ENCODE measurements around the gene THADA. TPM values are rescaled to one million over a fixed set of nuclear protein-coding genes. Genes with fewer than 3 reads are reported as not detected.
A peak's percentile ranks its signal among the peaks of the same experiment; 100 is the strongest.

THADA gene
- total and polyA plus RNA-seq, 2 donors (not counting 1 experiment from before 2014, with no cell fraction given): 9.2 to 36.2 TPM

DNA sequence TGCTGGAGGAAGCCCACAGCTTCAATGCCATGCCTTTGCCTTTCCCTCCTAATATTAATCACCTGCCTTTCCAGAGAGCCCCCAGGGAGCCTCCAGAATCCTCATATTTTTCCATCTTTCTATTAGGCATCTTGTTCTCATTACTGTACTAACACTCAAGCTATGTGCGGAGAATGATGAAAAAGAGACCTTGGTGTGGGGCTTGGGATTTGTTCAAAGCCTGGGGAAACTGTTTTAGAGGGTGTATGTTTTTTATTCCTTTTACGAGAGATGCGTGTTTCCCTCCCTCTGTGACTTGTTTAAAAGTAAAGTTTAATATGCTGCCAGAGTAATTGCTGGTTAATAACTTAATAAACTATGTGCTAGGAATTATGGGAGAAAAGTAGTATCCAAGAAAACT, 267.0 kb downstream of the THADA start:
- TF ChIP-seq, protein P1, sequence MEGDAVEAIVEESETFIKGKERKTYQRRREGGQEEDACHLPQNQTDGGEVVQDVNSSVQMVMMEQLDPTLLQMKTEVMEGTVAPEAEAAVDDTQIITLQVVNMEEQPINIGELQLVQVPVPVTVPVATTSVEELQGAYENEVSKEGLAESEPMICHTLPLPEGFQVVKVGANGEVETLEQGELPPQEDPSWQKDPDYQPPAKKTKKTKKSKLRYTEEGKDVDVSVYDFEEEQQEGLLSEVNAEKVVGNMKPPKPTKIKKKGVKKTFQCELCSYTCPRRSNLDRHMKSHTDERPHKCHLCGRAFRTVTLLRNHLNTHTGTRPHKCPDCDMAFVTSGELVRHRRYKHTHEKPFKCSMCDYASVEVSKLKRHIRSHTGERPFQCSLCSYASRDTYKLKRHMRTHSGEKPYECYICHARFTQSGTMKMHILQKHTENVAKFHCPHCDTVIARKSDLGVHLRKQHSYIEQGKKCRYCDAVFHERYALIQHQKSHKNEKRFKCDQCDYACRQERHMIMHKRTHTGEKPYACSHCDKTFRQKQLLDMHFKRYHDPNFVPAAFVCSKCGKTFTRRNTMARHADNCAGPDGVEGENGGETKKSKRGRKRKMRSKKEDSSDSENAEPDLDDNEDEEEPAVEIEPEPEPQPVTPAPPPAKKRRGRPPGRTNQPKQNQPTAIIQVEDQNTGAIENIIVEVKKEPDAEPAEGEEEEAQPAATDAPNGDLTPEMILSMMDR (conservative IDR thresholded peaks at IDR 0.05 in 1 of 2, IDR thresholded peaks at IDR 0.05 in 1 of 2; ENCODE audit: low read depth in 1 of 2, low read length in 2 of 2): no peak
- no peak for TF ChIP-seq EZH2 (IDR thresholded peaks at IDR 0.05; ENCODE audit: low read length, missing control alignments)
- Histone ChIP-seq H3K9me3 (ENCODE audit: control insufficient read depth, insufficient read depth, low read depth, low read length) (no peaks in the 10 kb centered on the region), H3K27ac (ENCODE audit: insufficient read depth, low read length) (no peak overlapping the region), H3K27me3 (ENCODE audit: control insufficient read depth, insufficient read depth, low read length) (no peaks in the 10 kb centered on the region), H3K4me3 (replicated peaks in 1 of 4; ENCODE audit: control extremely low read depth in 1 of 4, insufficient read depth in 1 of 4, low read depth in 3 of 4, low read length in 4 of 4) (no peak overlapping the region), H4K20me1 (ENCODE audit: control insufficient read depth, extremely low read depth, insufficient read depth, low read length) (no peaks in the 10 kb centered on the region), H3K4me2 (ENCODE audit: extremely low read depth, insufficient read depth, low read length) (no peak overlapping the region), H3K9ac (ENCODE audit: insufficient read depth, low read length) (no peak overlapping the region), H2AFZ (ENCODE audit: low read length) (no peak overlapping the region), H3K4me1 (ENCODE audit: control insufficient read depth, extremely low read depth, insufficient read depth, low read length) (peaks cover 13% of the 10 kb centered on the region), H3K36me3 (ENCODE audit: control insufficient read depth, insufficient read depth, low read length) (no peaks in the 10 kb centered on the region), H3K79me2 (ENCODE audit: control insufficient read depth, insufficient read depth, low read length) (no peaks in the 10 kb centered on the region)
- no peak for DNase-seq (ENCODE audit: low read depth in 2 of 2)

DNA sequence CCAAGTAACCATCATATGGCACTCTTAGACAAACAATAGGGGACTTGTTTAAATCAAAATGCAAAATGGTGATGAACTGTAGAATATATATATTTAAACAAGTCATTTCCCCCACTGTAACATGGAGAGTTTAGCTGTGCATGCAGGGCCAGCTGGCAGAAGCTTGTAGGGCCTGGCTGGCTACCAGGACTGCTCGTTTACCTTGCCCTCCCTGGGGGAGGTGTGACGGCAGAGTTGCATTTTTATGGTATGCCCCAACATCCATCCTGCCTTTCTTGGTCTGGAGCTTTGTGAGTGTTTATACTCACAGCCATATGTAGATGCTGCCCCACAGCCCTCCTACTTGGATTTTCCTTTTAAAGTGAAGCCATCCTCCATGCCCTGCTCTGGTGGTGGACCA, 267.7 kb downstream of the THADA start:
- DNase-seq (ENCODE audit: low read depth in 2 of 2): peak in 1 of 2 donors; percentile 51
- TF ChIP-seq, protein P1 (conservative IDR thresholded peaks at IDR 0.05 in 1 of 2, IDR thresholded peaks at IDR 0.05 in 1 of 2; ENCODE audit: low read depth in 1 of 2, low read length in 2 of 2): no peak
- TF ChIP-seq EZH2 (IDR thresholded peaks at IDR 0.05; ENCODE audit: low read length, missing control alignments): no peak
- Histone ChIP-seq H3K79me2 (ENCODE audit: control insufficient read depth, insufficient read depth, low read length) (no peaks in the 10 kb centered on the region), H3K27ac (ENCODE audit: insufficient read depth, low read length) (no peak overlapping the region), H3K4me2 (ENCODE audit: extremely low read depth, insufficient read depth, low read length) (no peak overlapping the region), H3K27me3 (ENCODE audit: control insufficient read depth, insufficient read depth, low read length) (no peaks in the 10 kb centered on the region), H3K4me1 (ENCODE audit: control insufficient read depth, extremely low read depth, insufficient read depth, low read length) (peaks cover 10% of the 10 kb centered on the region), H3K9me3 (ENCODE audit: control insufficient read depth, insufficient read depth, low read depth, low read length) (no peaks in the 10 kb centered on the region), H3K36me3 (ENCODE audit: control insufficient read depth, insufficient read depth, low read length) (no peaks in the 10 kb centered on the region), H3K9ac (ENCODE audit: insufficient read depth, low read length) (no peak overlapping the region), H2AFZ (ENCODE audit: low read length) (no peak overlapping the region), H3K4me3 (replicated peaks in 1 of 4; ENCODE audit: control extremely low read depth in 1 of 4, insufficient read depth in 1 of 4, low read depth in 3 of 4, low read length in 4 of 4) (no peak overlapping the region), H4K20me1 (ENCODE audit: control insufficient read depth, extremely low read depth, insufficient read depth, low read length) (no peaks in the 10 kb centered on the region)

DNA sequence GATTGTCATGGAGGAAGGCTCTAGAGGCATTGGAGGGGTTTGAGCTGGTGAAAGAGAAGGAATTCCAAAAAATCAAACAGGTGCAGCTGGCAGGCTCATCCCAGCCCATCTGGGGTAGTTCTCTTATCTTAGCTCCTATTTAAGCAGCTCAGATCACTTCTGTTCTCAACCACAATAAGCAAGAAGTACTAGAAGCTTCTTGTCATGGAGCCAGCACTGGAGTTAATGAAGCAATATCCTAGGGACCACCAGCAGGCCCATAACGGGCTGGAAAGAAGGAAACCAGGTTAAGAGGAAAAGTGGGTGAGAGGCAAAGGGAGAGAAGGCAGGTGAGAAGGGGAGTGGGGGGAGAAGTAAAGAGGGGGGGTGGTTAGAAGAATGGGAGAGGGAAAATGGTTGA, 268.7 kb downstream of the THADA start:
- Histone ChIP-seq H2AFZ (ENCODE audit: low read length) (no peak overlapping the region), H3K4me3 (replicated peaks in 1 of 4; ENCODE audit: control extremely low read depth in 1 of 4, insufficient read depth in 1 of 4, low read depth in 3 of 4, low read length in 4 of 4) (no peak overlapping the region), H3K9me3 (ENCODE audit: control insufficient read depth, insufficient read depth, low read depth, low read length) (no peaks in the 10 kb centered on the region), H3K27ac (ENCODE audit: insufficient read depth, low read length) (no peak overlapping the region), H3K9ac (ENCODE audit: insufficient read depth, low read length) (no peak overlapping the region), H3K27me3 (ENCODE audit: control insufficient read depth, insufficient read depth, low read length) (no peaks in the 10 kb centered on the region), H3K4me2 (ENCODE audit: extremely low read depth, insufficient read depth, low read length) (no peak overlapping the region), H3K36me3 (ENCODE audit: control insufficient read depth, insufficient read depth, low read length) (no peaks in the 10 kb centered on the region), H4K20me1 (ENCODE audit: control insufficient read depth, extremely low read depth, insufficient read depth, low read length) (no peaks in the 10 kb centered on the region), H3K4me1 (ENCODE audit: control insufficient read depth, extremely low read depth, insufficient read depth, low read length) (peaks cover 5% of the 10 kb centered on the region), H3K79me2 (ENCODE audit: control insufficient read depth, insufficient read depth, low read length) (no peaks in the 10 kb centered on the region)
- TF ChIP-seq, protein P1 (conservative IDR thresholded peaks at IDR 0.05 in 1 of 2, IDR thresholded peaks at IDR 0.05 in 1 of 2; ENCODE audit: low read depth in 1 of 2, low read length in 2 of 2): no peak
- no peak for TF ChIP-seq EZH2 (IDR thresholded peaks at IDR 0.05; ENCODE audit: low read length, missing control alignments)
- DNase-seq (ENCODE audit: low read depth in 2 of 2): no peak
